Fibroblast of lung (primary cell): ENCODE data around the gene PLEKHS1. TPM values are rescaled to one million over a fixed set of nuclear protein-coding genes. Genes with fewer than 3 reads are reported as not detected.
A peak's percentile ranks its signal among the peaks of the same experiment; 100 is the strongest.

Source experiments
- DNase-seq, 2 donors: peaks; one replicate each; pipeline versions ENCODE4 v3.0.0 to v3.0.0-alpha.2; 2010; ENCODE audit warnings: low read depth in 2 of 2
- H2AFZ ChIP-seq: 2 replicates; pipeline ENCODE4 v1.5.1; 2012; ENCODE audit warnings: low read length, control low read depth, inconsistent platforms
- H3K27ac ChIP-seq: 2 replicates; pipeline ENCODE4 v1.5.1; 2011; ENCODE audit warnings: low read length, control low read depth; ENCODE audit not compliant: insufficient read depth
- H3K27me3 ChIP-seq: 2 replicates; pipeline ENCODE4 v1.5.1; 2011; ENCODE audit warnings: mild to moderate bottlenecking, low read length; ENCODE audit not compliant: control insufficient read depth, insufficient read depth
- H3K36me3 ChIP-seq: 2 replicates; pipeline ENCODE4 v1.5.1; 2011; ENCODE audit warnings: low read length; ENCODE audit not compliant: control insufficient read depth, insufficient read depth
- H3K4me1 ChIP-seq: 2 replicates; pipeline ENCODE4 v1.5.1; 2011; ENCODE audit warnings: low read length; ENCODE audit not compliant: control insufficient read depth, insufficient read depth; ENCODE audit errors: extremely low read depth
- H3K4me2 ChIP-seq: 2 replicates; pipeline ENCODE4 v1.5.1; 2011; ENCODE audit warnings: low read length, control low read depth; ENCODE audit not compliant: insufficient read depth; ENCODE audit errors: extremely low read depth
- H3K4me3 ChIP-seq, 4 experiments: fragments of 200-600 bp in 1 of 4; sonication (generic) in 1 of 4; replicated peaks in 1 of 4; 2 replicates each; pipeline ENCODE4 v1.5.1; 2011 to 2016; ENCODE audit warnings: low read length in 4 of 4, low read depth in 3 of 4, mild to moderate bottlenecking in 3 of 4, control low read depth in 2 of 4, inconsistent platforms in 1 of 4, mixed read lengths in 1 of 4; ENCODE audit not compliant: insufficient read depth in 1 of 4; ENCODE audit errors: control extremely low read depth in 1 of 4
- H3K79me2 ChIP-seq: 2 replicates; pipeline ENCODE4 v1.5.1; 2012; ENCODE audit warnings: mild to moderate bottlenecking, low read length, inconsistent platforms; ENCODE audit not compliant: control insufficient read depth, insufficient read depth
- H3K9ac ChIP-seq: 2 replicates; pipeline ENCODE4 v1.5.1; 2011; ENCODE audit warnings: mild to moderate bottlenecking, low read length, control low read depth; ENCODE audit not compliant: insufficient read depth
- H3K9me3 ChIP-seq: 2 replicates; pipeline ENCODE4 v1.5.1; 2012; ENCODE audit warnings: low read depth, low read length; ENCODE audit not compliant: control insufficient read depth, insufficient read depth
- H4K20me1 ChIP-seq: 2 replicates; pipeline ENCODE4 v1.5.1; 2011; ENCODE audit warnings: low read length; ENCODE audit not compliant: control insufficient read depth, insufficient read depth; ENCODE audit errors: extremely low read depth
- EZH2 ChIP-seq: IDR thresholded peaks from 2 replicates; pipeline ENCODE4 v1.5.1; 2012; ENCODE audit warnings: low read length, control low read depth, mild to moderate bottlenecking; ENCODE audit errors: missing control alignments
- polyA plus RNA-seq, 2 donors: library from polyadenylated mRNA; depleted of rRNA in 1 of 2; stranded (reverse) in 1 of 2; unstranded in 1 of 2; fragments of >200 nt; gene quantifications; 2 replicates each; pipeline ENCODE4 v1.2.1, GENCODE V29; 2011 to 2012; ENCODE audit warnings: missing spikeins in 1 of 2
- total RNA-seq: library from RNA; depleted of rRNA; stranded (reverse); fragments of >200 nt; gene quantifications from 2 replicates; pipeline ENCODE4 v1.2.1, GENCODE V29; 2014
- TF ChIP-seq, protein P1 (sequence below), 2 donors: IDR thresholded peaks in 1 of 2; conservative IDR thresholded peaks in 1 of 2; 1 replicate in 1 of 2; 2 replicates in 1 of 2; pipeline ENCODE4 v1.5.1; 2011 to 2012; ENCODE audit warnings: low read length in 2 of 2, control low read depth in 1 of 2, inconsistent platforms in 1 of 2, low read depth in 1 of 2, mild to moderate bottlenecking in 1 of 2

The PLEKHS1 gene
- total and polyA plus RNA-seq, 2 donors (not counting 1 experiment from before 2014, with no cell fraction given) = not detected

DNA sequence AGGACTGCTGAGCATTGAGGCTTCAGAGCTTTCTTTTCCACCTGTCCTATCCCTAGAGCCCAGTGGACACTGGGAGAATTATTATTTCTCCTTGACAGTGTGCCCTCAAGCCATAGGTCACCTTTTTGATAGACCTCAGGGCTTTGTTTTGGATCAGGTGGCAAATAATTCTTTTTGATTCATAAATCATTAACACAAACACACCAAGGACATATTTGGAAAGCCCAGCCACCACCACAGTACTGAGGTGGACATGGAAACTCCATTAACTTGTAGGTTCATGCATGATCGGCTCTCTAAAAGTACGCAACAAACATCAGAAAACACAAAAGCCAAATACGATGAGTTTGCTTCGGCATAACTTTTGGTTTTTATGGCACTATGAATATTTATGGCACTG, 17.8 kb upstream of the PLEKHS1 start:
- Histone ChIP-seq H3K79me2 (no peaks in the 10 kb centered on the region), H3K4me3 (no peak overlapping the region), H4K20me1 (no peaks in the 10 kb centered on the region), H3K4me1 (no peaks in the 10 kb centered on the region), H3K9me3 (no peaks in the 10 kb centered on the region), H3K27me3 (no peaks in the 10 kb centered on the region), H3K27ac (no peak overlapping the region), H3K36me3 (peaks cover 2% of the 10 kb centered on the region), H3K4me2 (no peak overlapping the region), H2AFZ (no peak overlapping the region), H3K9ac (no peak overlapping the region)
- DNase-seq = no peak
- TF ChIP-seq, protein P1, sequence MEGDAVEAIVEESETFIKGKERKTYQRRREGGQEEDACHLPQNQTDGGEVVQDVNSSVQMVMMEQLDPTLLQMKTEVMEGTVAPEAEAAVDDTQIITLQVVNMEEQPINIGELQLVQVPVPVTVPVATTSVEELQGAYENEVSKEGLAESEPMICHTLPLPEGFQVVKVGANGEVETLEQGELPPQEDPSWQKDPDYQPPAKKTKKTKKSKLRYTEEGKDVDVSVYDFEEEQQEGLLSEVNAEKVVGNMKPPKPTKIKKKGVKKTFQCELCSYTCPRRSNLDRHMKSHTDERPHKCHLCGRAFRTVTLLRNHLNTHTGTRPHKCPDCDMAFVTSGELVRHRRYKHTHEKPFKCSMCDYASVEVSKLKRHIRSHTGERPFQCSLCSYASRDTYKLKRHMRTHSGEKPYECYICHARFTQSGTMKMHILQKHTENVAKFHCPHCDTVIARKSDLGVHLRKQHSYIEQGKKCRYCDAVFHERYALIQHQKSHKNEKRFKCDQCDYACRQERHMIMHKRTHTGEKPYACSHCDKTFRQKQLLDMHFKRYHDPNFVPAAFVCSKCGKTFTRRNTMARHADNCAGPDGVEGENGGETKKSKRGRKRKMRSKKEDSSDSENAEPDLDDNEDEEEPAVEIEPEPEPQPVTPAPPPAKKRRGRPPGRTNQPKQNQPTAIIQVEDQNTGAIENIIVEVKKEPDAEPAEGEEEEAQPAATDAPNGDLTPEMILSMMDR (conservative IDR thresholded peaks at IDR 0.05 in 1 of 2, IDR thresholded peaks at IDR 0.05 in 1 of 2; ENCODE audit: low read depth in 1 of 2, low read length in 2 of 2) = no peak
- TF ChIP-seq EZH2 = no peak

DNA sequence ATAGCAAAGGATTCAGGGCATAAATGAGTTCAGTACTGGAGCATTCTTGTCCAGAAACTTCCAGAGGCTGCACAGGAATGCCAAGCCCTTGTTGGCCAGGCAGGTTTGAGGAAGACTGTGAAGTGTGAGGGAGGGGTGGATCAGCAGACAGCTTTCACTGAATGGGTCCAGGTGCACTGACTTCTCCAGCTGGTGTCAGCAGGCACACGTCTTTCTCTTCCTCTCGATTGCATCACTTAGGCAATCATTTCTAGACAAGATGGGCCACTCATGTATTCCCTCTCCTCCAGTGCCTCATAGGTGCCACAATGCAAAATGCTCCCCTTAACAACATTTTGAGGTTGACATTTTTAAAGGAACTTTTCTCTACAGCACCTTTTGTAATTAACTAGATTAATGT, 15.6 kb upstream of the PLEKHS1 start:
- H3K27ac ChIP-seq = no peak overlapping the region
- H3K9ac ChIP-seq = no peak overlapping the region
- TF ChIP-seq, protein P1 (conservative IDR thresholded peaks at IDR 0.05 in 1 of 2, IDR thresholded peaks at IDR 0.05 in 1 of 2; ENCODE audit: low read depth in 1 of 2, low read length in 2 of 2) = no peak
- no peak for TF ChIP-seq EZH2
- peak; percentile 4 to 6 for DNase-seq
- H2AFZ ChIP-seq = no peak overlapping the region
- H3K4me3 ChIP-seq = no peak overlapping the region
- no peaks in the 10 kb centered on the region for H3K36me3 ChIP-seq
- no peaks in the 10 kb centered on the region for H3K9me3 ChIP-seq
- H3K27me3 ChIP-seq = no peaks in the 10 kb centered on the region
- H3K4me2 ChIP-seq = no peak overlapping the region
- H3K79me2 ChIP-seq = no peaks in the 10 kb centered on the region
- H4K20me1 ChIP-seq = no peaks in the 10 kb centered on the region
- H3K4me1 ChIP-seq = no peaks in the 10 kb centered on the region

DNA sequence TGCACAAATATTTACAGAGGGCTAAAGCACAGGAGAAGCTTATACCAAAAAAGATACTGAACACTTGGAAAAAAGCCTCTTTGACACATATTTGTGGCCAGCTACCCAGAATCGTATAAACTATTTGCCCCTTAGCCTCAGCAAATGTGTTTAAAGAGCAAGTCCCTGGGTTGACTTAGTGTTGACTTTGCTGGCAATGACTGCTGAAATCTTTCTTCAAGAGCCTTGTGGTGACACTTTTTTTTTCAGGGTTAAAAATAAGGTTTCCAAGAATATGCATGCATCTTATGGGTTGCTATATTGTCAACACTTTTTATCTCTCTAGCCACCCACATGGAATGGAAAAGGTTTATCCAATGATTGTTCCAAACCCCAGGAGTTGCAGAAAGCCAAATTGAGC, 14.9 kb upstream of the PLEKHS1 start:
- Histone ChIP-seq H3K9me3 (no peaks in the 10 kb centered on the region), H3K4me2 (no peak overlapping the region), H3K79me2 (no peaks in the 10 kb centered on the region), H3K27ac (no peak overlapping the region), H2AFZ (no peak overlapping the region), H3K4me3 (no peak overlapping the region), H3K9ac (no peak overlapping the region), H3K27me3 (no peaks in the 10 kb centered on the region), H4K20me1 (no peaks in the 10 kb centered on the region), H3K36me3 (no peaks in the 10 kb centered on the region), H3K4me1 (no peaks in the 10 kb centered on the region)
- peak; percentile 18 to 80 for DNase-seq
- TF ChIP-seq, protein P1 (conservative IDR thresholded peaks at IDR 0.05 in 1 of 2, IDR thresholded peaks at IDR 0.05 in 1 of 2; ENCODE audit: low read depth in 1 of 2, low read length in 2 of 2) = no peak
- TF ChIP-seq EZH2 = no peak
